CD4-positive, alpha-beta T cell treated with Interleukin-15 for 4 hours (primary cell): Measurements from ENCODE around the gene ACSS2.
"Not testable (repeated sequence)": the region's sequence is repeated elsewhere in the genome, so short reads cannot be mapped to it uniquely, and the experiment has no call there.

Source experiments
- DNase-seq: peaks from one replicate; pipeline ENCODE4 v3.0.0-alpha.2; 2020; ENCODE audit warnings: low spot score

Gene ACSS2

GRCh38 chr20:34874094-34874654 lies 2.2 kb upstream of the ACSS2 start:
- peak; percentile 46 for DNase-seq

- DNase-seq: no peak
Observed at GRCh38 chr20:34875642-34876405, 588 bp upstream of the ACSS2 start.

GRCh38 chr20:34880215-34880850 lies 3.9 kb downstream of the ACSS2 start:
- no peak for DNase-seq

- DNase-seq: not testable (repeated sequence)
Observed at GRCh38 chr20:34880971-34881370, 4.6 kb downstream of the ACSS2 start.

- DNase-seq: no peak
Observed at GRCh38 chr20:34881689-34882088, 5.3 kb downstream of the ACSS2 start.

GRCh38 chr20:34883087-34883688 lies 6.8 kb downstream of the ACSS2 start:
- DNase-seq: no peak

GRCh38 chr20:34883809-34884208 lies 7.4 kb downstream of the ACSS2 start:
- no peak for DNase-seq

GRCh38 chr20:34884260-34884659 lies 7.8 kb downstream of the ACSS2 start:
- no peak for DNase-seq

- DNase-seq: no peak
Observed at GRCh38 chr20:34886122-34886521, 9.7 kb downstream of the ACSS2 start.

- no peak for DNase-seq
Observed at GRCh38 chr20:34887023-34887422, 10.6 kb downstream of the ACSS2 start.

GRCh38 chr20:34888468-34888867 lies 12.1 kb downstream of the ACSS2 start:
- DNase-seq: no peak

GRCh38 chr20:34891166-34892062 lies 15.0 kb downstream of the ACSS2 start:
- DNase-seq: peak; percentile 38

- DNase-seq: no peak
Observed at GRCh38 chr20:34892671-34893070, 16.3 kb downstream of the ACSS2 start.

- no peak for DNase-seq
Observed at GRCh38 chr20:34894723-34895122, 18.3 kb downstream of the ACSS2 start.

- no peak for DNase-seq
Observed at GRCh38 chr20:34895465-34895864, 19.1 kb downstream of the ACSS2 start.

GRCh38 chr20:34896086-34896621 lies 19.7 kb downstream of the ACSS2 start:
- no peak for DNase-seq

- DNase-seq: not testable (repeated sequence)
Observed at GRCh38 chr20:34898129-34898528, 21.7 kb downstream of the ACSS2 start.

GRCh38 chr20:34898731-34899130 lies 22.3 kb downstream of the ACSS2 start:
- not testable (repeated sequence) for DNase-seq

- no peak for DNase-seq
Observed at GRCh38 chr20:34904202-34904621, 27.8 kb downstream of the ACSS2 start.

- DNase-seq: no peak
Observed at GRCh38 chr20:34907616-34908469, 31.4 kb downstream of the ACSS2 start.

- DNase-seq: no peak
Observed at GRCh38 chr20:34915131-34915530, 38.7 kb downstream of the ACSS2 start.
